Endodermal cell (in vitro differentiated cells): ENCODE data around the gene NRXN3. TPM values are rescaled to one million over a fixed set of nuclear protein-coding genes. Genes with fewer than 3 reads are reported as not detected.

Source experiments
- DNase-seq: peaks from one replicate; pipeline ENCODE4 v3.0.0-alpha.2; 2017
- H3K27ac ChIP-seq: 2 replicates; pipeline ENCODE4 v1.5.1; 2013; ENCODE audit warnings: mild to moderate bottlenecking, low read depth, low read length, moderate library complexity
- H3K27me3 ChIP-seq: 2 replicates; pipeline ENCODE4 v1.6.1; 2013; ENCODE audit warnings: mild to moderate bottlenecking, low read length, moderate library complexity; ENCODE audit not compliant: insufficient read depth, control insufficient read depth, poor library complexity, severe bottlenecking
- H3K36me3 ChIP-seq: 2 replicates; pipeline ENCODE4 v1.7.0; 2013; ENCODE audit warnings: mild to moderate bottlenecking, low read length, moderate library complexity; ENCODE audit not compliant: control insufficient read depth, insufficient read depth
- H3K4me1 ChIP-seq: one replicate; pipeline ENCODE4 v1.7.0; 2013; ENCODE audit warnings: low read length; ENCODE audit not compliant: control insufficient read depth, insufficient read depth
- H3K4me3 ChIP-seq: 2 replicates; pipeline ENCODE4 v1.5.1; 2013; ENCODE audit warnings: mild to moderate bottlenecking, low read length, moderate library complexity
- H3K9ac ChIP-seq: 2 replicates; pipeline ENCODE4 v1.6.1; 2013; ENCODE audit warnings: mild to moderate bottlenecking, low read length, moderate library complexity; ENCODE audit not compliant: poor library complexity, severe bottlenecking; ENCODE audit errors: extremely low read depth
- H3K9me3 ChIP-seq: 2 replicates; pipeline ENCODE4 v1.6.1; 2013; ENCODE audit warnings: mild to moderate bottlenecking, low read length, moderate library complexity; ENCODE audit not compliant: control insufficient read depth
- H3K27ac Mint-ChIP-seq: 2 replicates; pipeline ENCODE4 v1.8.0; 2020; ENCODE audit warnings: mixed read lengths
- H3K27me3 Mint-ChIP-seq: 2 replicates; pipeline ENCODE4 v1.8.0; 2021; ENCODE audit warnings: mild to moderate bottlenecking, mixed read lengths; ENCODE audit not compliant: insufficient read depth
- H3K36me3 Mint-ChIP-seq: 2 replicates; pipeline ENCODE4 v1.8.0; 2020; ENCODE audit warnings: low read depth, mixed read lengths
- H3K4me1 Mint-ChIP-seq: 2 replicates; pipeline ENCODE4 v1.8.0; 2020; ENCODE audit warnings: mixed read lengths
- H3K4me3 Mint-ChIP-seq: 2 replicates; pipeline ENCODE4 v1.8.0; 2020; ENCODE audit warnings: mild to moderate bottlenecking, moderate library complexity, mixed read lengths
- H3K9me3 Mint-ChIP-seq: 2 replicates; pipeline ENCODE4 v1.8.0; 2020; ENCODE audit warnings: mild to moderate bottlenecking, mixed read lengths
- WGBS, 2 experiments: methylation state at CpG; one replicate each; pipeline versions ENCODE4 v1.1.5 to v1.1.7; 2013; ENCODE audit warnings: missing lambda C conversion rate in 2 of 2, mixed read lengths in 1 of 2; ENCODE audit not compliant: insufficient coverage in 1 of 2, insufficient read length in 1 of 2; 5-methylcytosine and 5-hydroxymethylcytosine counted together
- total RNA-seq, 2 donors: library from RNA; stranded (reverse); fragmentation: NEBNext Ultra II Directional in 1 of 2; extraction: Animal tissue kit (Norgen Biotek cat#: 25700) in 1 of 2; gene quantifications; 2 replicates in 1 of 2; 3 replicates in 1 of 2; pipeline ENCODE4 v1.2.1, GENCODE V29; 2021
- TF ChIP-seq, protein P1 (sequence below): fragments of 200-600 bp; sonication (generic); conservative IDR thresholded peaks from 2 replicates; pipeline ENCODE4 v1.5.0; 2021; ENCODE audit warnings: antibody characterized with exemption, mild to moderate bottlenecking

NRXN3 gene
- total RNA-seq, 2 donors from 2014 or later: 20.9 to 21.4 TPM

- no peaks in the 10 kb centered on the region for H3K9me3 ChIP-seq
- H3K27ac ChIP-seq: no peak overlapping the region
- H3K4me1 ChIP-seq: peaks cover 26% of the 10 kb centered on the region
- TF ChIP-seq, protein P1, sequence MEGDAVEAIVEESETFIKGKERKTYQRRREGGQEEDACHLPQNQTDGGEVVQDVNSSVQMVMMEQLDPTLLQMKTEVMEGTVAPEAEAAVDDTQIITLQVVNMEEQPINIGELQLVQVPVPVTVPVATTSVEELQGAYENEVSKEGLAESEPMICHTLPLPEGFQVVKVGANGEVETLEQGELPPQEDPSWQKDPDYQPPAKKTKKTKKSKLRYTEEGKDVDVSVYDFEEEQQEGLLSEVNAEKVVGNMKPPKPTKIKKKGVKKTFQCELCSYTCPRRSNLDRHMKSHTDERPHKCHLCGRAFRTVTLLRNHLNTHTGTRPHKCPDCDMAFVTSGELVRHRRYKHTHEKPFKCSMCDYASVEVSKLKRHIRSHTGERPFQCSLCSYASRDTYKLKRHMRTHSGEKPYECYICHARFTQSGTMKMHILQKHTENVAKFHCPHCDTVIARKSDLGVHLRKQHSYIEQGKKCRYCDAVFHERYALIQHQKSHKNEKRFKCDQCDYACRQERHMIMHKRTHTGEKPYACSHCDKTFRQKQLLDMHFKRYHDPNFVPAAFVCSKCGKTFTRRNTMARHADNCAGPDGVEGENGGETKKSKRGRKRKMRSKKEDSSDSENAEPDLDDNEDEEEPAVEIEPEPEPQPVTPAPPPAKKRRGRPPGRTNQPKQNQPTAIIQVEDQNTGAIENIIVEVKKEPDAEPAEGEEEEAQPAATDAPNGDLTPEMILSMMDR: no peak
- no peaks in the 10 kb centered on the region for H3K27me3 Mint-ChIP-seq
- H3K9me3 Mint-ChIP-seq: no peaks in the 10 kb centered on the region
- H3K9ac ChIP-seq: peak overlapping the region; percentile 21
- peak overlapping the region; percentile 16 for H3K4me3 Mint-ChIP-seq
- no CpG with 5 or more reads among the region's 1 CpG for WGBS, 2 experiments
- H3K27ac Mint-ChIP-seq: peak overlapping the region; percentile 67
- H3K4me1 Mint-ChIP-seq: peaks cover 82% of the 10 kb centered on the region
- no peaks in the 10 kb centered on the region for H3K36me3 Mint-ChIP-seq
- H3K4me3 ChIP-seq: no peak overlapping the region
- no peaks in the 10 kb centered on the region for H3K36me3 ChIP-seq
- no peaks in the 10 kb centered on the region for H3K27me3 ChIP-seq
- DNase-seq: peak; percentile 64
Observed at GRCh38 chr14:78316052-78316451, 145.9 kb downstream of the NRXN3 start.

DNA sequence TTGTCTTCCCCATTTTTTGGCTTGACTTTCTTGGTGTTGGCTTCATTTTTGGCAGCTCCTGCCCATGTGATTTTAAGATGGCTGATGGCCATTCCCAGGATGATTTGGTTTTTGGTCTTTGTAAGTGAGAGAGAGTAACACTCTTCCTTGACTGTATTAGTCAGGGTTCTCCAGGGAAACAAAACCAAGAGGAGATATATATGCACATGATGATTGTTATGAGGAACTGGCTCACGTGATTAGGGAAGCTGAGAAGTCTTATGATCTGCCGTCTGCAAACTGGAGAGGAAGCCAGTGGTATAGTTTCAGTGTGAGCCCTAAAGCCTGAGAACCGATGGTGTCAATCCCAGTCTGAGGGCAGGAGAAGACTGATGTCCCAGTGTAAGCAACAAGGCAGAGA, 146.6 kb downstream of the NRXN3 start:
- Mint-ChIP-seq H3K4me1 (peaks cover 85% of the 10 kb centered on the region), H3K9me3 (no peaks in the 10 kb centered on the region), H3K27me3 (no peaks in the 10 kb centered on the region), H3K4me3 (peak overlapping the region; percentile 16), H3K36me3 (no peaks in the 10 kb centered on the region), H3K27ac (peak overlapping the region; percentile 9)
- no peak overlapping the region for H3K9ac ChIP-seq
- TF ChIP-seq, protein P1: no peak
- H3K27me3 ChIP-seq: no peaks in the 10 kb centered on the region
- DNase-seq: no peak
- H3K4me3 ChIP-seq: peak overlapping the region; percentile 28
- no peaks in the 10 kb centered on the region for H3K36me3 ChIP-seq
- 92 to 93% methylated on average over 2 to 3 of the region's 3 CpGs for WGBS, 2 experiments
- peaks cover 26% of the 10 kb centered on the region for H3K4me1 ChIP-seq
- no peak overlapping the region for H3K27ac ChIP-seq
- no peaks in the 10 kb centered on the region for H3K9me3 ChIP-seq

- Histone ChIP-seq H3K4me1 (peaks cover 21% of the 10 kb centered on the region), H3K9ac (no peak overlapping the region), H3K4me3 (no peak overlapping the region), H3K9me3 (no peaks in the 10 kb centered on the region), H3K36me3 (no peaks in the 10 kb centered on the region), H3K27me3 (no peaks in the 10 kb centered on the region), H3K27ac (no peak overlapping the region)
- Mint-ChIP-seq H3K36me3 (no peaks in the 10 kb centered on the region), H3K27ac (peak overlapping the region; percentile 85), H3K27me3 (no peaks in the 10 kb centered on the region), H3K9me3 (no peaks in the 10 kb centered on the region), H3K4me1 (peaks cover 79% of the 10 kb centered on the region), H3K4me3 (no peak overlapping the region)
- TF ChIP-seq, protein P1: no peak
- no peak for DNase-seq
- 85 to 100% methylated on average over 2 of the region's 2 CpGs for WGBS, 2 experiments
Observed at GRCh38 chr14:78319406-78319805, 149.2 kb downstream of the NRXN3 start.
